HTERT RPE-1 (cell line): ENCODE data around the gene SUSD2.
"Not testable (repeated sequence)": the region's sequence is repeated elsewhere in the genome, so short reads cannot be mapped to it uniquely, and the experiment has no call there.

Experiments used
- in situ Hi-C: fragments of 300-500 bp; cut with MboI; formaldehyde crosslinking; loops from 4 replicates; pipeline ENCODE4 v1.14.3; 2020; ENCODE audit warnings: low sequenced_read_pairs

The SUSD2 gene

DNA sequence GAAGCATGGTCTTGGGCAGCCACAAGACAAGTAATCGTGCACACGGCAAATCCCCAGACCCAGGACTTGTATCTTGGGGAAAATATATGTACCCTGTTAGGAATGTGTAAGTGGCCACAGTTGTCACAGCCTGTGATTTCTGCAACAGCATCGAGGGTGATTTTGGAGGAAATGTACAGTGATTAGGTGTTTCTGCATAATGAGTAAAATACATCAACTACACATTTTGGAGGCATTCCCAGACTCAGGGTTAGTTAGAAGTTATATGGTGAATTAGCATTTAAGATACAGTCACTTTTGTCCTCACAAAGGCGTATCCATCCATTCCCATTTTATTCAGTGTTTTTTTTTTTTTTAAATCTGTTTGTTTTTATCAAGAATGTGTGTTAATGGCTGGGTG lies 28.4 kb downstream of the SUSD2 start:
- in situ Hi-C loops = no loop called here

DNA sequence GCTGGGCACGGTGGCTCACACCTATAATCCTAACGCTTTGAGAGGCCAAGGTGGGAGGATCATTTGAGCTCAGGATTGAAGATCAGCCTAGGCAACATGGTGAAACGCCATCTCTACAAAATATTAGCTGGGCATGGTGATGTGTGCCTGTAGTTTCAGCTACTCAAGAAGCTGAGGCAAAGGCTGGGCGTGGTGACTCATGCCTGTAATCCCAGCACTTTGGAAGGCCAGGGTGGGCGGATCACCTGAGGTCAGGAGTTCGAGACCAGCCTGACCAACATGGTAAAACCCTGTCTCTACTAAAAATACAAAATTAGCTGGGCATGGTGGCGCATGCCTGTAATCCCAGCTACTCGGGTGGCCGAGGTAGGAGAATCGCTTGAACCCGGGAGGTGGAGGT lies 29.1 kb downstream of the SUSD2 start:
- in situ Hi-C loops = not testable (repeated sequence)

DNA sequence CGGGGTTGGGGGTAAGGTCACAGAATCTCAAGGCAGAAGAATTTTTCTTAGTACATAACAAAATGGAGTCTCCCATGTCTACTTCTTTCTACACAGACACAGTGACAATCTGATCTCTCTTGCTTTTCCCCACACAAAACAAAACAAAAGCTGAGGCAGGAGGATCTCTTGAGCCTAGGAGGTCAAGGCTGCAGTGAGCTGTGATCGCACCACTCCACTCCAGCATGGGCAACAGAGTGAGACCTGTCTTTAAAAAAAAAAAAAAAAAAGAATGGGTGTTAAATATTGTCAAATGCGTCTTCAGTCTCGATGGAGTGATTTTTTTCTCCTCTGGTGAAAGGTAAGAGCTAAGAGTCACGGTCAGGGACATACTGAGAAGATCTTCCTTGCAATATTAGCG lies 30.4 kb downstream of the SUSD2 start:
- in situ Hi-C loops = not testable (repeated sequence)

DNA sequence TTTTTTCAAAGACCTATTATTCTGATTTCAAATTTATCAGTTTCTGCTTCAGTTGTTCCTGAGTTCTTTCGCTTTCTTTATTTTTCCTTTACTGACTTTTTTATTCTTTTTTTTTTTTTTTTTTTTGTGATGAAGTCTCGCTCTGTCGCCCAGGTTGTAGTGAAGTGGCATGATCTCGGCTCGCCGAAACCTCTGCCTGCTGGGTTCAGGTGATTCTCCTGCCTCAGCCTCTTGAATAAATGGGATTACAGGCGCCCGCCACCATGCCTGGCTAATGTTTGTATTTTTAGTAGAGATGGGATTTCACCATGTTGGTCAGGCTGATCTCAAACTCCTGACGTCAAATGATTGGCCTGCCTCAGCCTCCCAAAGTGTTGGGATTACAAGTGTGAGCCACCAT lies 31.8 kb downstream of the SUSD2 start:
- in situ Hi-C loops = not testable (repeated sequence)

DNA sequence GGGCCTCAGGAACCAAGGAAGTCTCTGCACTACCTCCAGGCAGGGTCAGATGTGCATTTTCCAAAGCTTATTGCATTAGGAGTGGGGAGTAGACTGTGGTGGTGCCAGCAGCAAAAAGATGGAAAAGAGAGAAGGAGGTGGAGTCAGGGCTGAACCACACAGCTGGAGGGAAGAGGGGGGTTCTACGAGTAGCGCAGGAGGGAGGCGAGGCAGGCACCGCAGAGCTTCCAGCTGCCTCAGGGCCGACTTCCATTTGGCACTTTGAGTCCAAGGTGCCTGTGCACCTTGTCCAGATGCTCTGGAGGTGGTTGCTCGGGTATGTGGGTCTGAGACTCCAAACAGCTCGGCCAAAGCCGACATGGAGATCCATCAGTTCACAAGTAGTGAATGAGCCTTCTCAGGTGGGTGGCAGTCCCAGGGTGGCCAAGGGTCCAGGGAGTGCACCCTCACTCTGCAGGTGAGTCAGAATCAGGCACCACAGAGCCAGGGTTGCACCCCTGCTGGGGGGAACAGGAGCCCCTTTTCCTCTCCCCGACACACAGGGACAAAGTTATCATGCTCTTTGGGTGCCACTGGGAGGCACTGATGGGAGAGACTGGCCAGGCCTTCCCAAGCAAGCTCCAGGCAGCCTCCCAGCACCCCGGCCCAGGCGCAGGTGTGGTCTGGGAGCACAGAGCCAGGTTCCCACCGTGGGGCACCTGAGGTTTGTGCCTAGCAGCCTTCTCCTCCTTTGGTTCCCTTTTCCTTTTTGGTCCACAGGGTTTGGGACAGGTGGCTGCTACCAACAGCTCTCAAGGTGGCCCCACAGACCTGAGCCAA lies 33.4 kb downstream of the SUSD2 start:
- in situ Hi-C loops = no loop called here

DNA sequence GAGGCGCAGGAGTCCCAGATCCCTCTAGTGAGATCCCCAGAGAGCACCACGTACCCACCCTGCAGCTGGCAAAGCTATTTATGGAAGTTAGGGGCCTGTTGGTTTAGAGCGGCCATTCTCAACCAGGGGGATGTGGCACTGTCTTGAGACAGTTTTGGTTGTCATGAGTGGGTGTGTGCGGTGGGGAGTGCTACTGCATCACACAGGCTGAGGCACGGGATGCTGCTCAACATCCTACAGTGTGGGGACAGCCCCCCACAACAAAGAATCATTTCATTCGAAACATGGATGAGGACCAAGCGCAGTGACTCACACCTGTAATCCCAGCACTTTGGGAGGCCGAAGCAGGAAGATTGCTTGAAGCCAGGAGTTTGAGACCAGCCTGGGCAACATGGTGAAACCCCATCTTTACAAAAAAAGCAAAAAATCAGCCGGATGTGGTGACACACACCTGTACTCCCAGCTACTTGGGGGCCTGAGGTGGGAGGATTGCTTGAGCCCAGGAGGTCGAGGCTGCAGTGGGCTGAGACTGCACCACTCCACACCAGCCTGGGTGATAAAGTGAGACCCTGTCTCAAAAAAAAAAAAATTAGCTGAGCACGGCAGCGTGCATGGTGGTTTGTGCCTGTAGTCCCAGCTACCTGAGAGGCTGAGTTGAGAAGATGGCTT lies 35.4 kb downstream of the SUSD2 start:
- in situ Hi-C loops = no loop called here

DNA sequence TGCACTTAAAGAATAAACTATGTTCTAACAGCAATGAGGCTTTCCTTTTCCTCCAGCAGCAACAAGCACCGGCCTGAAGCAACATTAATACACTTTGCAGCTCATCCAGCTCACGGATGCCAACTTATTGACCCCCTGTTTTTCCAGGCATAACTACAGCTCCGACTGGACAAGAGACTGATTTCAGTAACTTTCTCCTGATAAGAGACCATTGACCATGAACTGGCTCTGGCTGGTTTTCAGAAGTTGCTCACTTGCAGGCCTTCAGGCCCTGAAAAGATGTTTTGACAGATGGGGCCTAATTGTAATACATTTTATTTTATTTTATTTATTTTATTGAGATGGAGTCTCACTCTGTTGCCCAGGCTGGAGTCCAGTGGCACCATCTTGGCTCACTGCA lies 36.1 kb downstream of the SUSD2 start:
- in situ Hi-C loops = no loop called here

DNA sequence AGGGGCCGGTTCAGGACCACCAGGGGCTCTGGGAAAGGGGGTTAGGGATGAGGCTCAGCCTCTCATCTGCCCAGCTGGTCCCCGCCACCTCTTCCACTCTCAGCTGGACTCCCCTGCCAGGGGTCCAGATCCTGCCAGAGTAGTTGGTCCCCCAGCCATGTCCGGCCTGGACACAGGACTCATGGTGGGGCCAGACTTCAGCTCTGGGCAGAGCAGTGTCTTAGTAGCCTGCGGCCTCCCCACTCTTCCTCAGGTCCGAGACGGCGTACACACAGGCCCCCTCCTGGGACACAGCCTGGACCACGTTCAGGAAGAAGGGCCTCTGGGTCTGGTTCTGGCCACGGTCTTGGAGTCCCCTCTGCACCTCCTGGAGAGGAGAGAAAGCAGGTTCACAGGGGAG lies 38.5 kb downstream of the SUSD2 start:
- in situ Hi-C loops = no loop called here

DNA sequence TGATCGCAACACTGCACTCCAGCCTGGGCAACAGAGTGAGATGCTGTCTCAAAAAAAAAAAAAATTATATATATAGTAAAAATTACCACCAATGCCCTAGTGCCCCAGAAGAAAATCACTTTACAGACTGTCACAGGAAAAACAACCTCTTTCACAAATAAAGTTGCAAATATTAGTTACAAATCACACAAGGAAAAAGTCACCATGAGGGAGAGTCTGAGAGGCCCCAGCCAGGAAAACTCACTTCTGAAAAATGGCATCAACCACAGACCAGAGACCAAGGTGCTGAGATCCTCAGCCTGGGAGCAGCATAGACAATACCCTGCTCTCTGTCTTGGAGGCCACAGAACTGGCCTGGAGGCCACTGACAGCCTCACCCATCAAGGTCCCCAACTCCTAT lies 43.2 kb downstream of the SUSD2 start:
- in situ Hi-C loops = no loop called here

DNA sequence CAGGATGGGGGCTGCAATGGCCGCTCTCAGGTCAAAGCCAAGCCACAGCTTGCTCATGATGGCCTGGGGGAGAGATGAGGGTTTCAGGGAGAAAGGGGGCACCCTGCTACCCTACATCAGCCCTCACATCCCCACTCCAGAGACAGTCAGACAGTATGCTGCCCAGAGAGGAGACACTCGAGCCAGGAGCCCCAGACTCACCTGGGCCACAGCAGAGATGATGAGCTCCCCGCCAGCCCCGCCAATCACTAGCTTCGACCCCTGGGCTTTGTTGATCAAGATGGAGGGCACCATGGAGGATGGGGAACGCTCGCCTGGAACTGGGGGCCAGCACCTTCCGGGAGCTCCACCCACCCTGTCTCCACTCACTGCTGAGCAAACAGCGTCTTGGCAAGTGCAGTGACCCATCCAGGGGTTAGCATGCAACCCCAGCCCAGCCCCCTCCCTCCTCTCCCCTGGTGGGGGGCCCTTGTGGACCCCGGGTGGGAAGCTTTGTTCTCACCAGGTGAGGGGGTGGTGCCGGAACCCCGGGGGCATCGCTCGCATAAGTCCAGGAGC lies 43.8 kb downstream of the SUSD2 start:
- in situ Hi-C loops = no loop called here

DNA sequence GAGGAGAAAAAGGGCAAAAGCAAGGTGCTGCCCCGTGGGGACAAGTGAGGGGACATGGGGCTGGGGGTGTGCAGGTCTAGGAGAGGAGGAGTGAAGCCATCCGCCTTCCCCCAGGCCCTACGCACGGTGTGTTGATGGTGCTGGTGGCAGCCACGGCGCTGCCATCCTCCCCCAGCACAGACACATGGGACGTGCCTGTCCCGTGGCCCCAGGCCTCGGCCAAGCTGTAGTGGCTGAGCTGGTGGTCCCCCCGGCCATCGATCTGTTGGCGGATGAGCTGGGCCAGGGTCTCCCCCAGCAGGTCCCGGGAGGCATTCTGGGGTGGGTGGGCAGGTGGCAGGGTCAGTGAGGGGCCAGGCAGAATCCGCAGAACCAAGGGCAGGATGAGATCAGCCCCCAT lies 44.7 kb downstream of the SUSD2 start:
- in situ Hi-C loops = no loop called here

DNA sequence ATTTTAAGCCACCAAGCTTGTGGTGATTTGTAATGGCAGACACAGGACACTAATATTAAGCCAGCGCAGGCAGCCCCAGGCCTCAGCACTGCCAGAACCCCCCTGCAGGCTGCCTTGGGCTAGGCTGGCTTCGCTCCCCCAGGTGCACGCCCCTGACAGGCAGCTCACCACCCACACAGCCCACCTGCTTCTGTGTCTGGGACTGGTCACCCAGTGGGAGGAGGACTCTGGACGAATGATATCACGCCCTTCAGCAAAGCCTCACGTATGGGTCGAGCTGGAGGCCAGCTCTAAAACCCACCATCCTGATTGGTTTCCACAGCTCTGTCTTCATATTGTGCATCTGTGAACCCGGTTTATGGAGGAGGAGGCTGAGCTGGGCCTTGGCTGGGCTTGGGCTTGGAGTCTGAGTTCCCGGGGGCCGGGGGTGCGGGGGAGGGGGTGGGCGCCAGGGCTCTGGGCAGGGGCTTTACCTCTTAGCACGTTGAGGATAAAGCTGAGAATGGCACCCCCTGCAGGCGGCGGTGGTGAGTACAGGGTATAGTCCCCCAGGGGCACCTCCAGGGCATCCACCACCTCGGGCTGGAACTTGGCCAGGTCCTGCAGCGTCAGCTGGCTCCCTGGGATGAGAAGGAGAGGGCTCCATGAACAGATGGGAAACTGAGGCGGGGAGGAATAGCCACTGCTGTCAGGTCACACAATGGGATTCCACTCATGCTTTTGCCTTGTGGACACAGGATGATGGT lies 49.8 kb downstream of the SUSD2 start:
- in situ Hi-C loops = no loop called here

DNA sequence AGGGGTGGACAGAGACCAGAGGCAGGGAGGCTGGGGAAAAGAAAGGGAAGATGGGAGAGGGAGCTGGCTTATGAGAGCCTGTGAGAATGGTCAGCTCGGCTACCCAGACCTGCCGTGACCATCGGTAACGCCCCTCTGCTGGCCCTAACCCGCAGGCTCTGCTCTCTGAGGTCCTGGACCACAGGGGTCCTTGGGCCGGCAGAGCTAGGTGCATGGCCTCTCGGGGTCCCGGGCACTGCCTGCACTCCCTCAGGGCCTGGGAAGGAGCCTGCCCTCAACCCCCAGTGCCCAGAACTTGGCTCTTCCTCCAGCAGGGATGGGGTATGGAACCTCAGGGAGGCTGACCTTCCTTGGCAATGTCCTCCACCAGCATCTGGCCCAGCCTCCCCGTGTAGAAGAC lies 50.4 kb downstream of the SUSD2 start:
- in situ Hi-C loops = no loop called here

DNA sequence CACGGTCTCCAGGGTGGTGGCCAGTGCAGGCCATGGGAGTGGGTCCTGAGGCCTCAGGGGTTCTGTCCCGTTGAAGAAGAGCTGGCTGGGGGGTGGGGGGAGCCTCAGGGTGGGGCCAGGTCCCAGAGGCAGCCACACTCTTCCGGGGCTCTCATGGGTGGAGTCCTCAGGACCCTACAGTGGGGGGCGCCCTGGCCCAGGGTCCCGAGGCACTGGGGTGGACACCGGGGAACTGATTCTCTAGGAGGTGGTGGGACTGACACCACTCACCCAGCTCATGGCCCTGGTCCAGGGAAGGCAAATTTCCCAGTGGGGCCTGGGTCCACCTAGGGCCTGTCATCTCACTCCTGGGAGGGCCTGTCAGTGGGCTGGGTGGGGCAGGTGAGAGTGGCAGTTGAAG lies 50.8 kb downstream of the SUSD2 start:
- in situ Hi-C loops = no loop called here

DNA sequence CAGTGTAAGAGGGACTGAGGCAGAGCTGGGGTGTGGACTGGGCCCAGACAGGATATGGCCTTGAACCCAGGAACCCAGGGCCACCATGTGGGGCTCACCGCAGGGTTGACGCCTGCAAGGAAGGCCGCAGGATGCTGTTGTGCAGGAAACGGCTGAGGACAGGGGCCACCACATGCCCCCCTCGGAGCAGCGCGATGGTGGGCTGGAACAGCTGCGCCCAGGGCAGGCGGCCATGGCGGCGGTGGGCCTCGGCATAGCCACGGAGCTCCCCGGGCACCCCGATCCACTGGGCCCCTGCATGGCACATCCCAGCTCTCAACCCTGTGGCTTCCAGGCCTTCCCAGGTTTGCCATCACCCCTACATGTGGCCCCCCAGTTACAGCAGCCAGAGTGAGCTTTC lies 51.4 kb downstream of the SUSD2 start:
- in situ Hi-C loops = no loop called here

DNA sequence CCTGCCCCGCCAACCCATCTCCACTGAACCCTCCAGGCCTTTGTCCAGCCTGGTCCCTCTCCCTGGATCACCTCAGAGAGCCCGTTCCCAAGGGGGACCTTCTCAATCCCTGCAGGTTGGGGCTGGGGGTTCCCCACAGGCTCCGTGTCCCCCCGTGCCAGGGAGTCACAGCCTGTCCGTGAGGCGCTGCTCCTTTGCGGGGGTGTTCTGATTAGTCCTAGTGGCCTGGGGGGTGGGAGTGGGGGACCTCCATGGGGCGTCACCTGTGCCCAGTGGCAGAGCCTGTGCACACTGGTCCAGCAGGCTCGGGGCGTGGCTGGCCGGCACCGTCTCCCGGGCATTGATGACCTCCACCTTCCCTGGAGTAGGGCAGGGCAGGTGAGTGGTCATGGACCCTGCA lies 51.9 kb downstream of the SUSD2 start:
- in situ Hi-C loops = no loop called here

DNA sequence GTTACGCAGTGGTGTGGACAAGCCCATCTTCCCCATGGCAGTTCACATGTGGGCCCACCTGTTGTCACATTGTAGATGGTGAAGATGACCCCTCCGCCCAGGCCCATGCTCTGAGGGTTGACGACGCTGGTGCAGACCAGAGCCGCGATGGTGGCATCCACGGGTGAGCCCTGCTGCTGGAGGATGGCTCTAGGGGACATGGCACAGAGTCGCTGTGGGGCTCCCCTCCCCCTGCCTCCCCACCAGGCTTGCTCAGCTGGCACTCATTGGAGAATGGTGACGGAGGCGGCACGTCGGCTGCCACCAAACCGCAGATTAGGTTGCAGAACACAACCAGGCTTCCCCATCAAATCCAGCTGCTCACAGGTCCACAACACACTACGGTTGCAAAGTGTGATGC lies 52.5 kb downstream of the SUSD2 start:
- in situ Hi-C loops = no loop called here

DNA sequence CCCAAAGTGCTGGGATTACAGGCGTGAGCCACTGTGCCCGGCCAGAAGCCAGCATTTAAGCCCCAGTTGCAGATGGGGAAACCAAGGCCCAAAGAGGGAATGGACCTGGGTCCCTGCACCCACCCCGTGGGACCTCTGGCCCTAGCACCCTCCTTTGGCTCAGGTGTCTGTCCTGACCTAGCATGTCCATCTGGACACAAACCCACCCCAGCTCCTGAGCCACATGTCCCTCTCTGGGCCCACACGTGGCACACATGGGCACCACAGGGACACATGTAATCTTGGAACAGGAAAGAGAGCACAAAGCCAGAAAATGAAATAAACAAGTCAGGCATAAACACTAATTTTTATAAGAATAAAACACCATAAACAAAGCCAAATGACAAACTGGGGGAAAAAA lies 54.0 kb downstream of the SUSD2 start:
- in situ Hi-C loops = no loop called here

DNA sequence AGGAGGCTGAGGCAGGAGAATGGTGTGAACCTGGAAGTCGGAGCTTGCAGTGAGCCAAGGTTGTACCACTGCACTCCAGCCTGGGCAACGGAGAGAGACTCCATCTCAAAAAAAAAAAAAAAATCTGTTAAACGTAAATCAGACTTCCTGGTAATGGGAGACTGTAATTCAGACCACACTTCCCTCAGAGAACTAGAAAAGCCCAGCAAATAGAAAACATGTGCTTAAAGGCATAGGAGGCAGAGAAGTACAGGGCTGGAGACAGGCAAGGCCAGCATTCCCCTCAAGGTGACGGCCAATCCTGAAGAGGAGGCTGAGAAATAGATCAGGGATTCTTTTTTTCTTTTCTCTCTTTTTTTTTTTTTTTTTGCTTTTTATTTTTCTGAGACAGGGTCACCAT lies 55.4 kb downstream of the SUSD2 start:
- in situ Hi-C loops = no loop called here

DNA sequence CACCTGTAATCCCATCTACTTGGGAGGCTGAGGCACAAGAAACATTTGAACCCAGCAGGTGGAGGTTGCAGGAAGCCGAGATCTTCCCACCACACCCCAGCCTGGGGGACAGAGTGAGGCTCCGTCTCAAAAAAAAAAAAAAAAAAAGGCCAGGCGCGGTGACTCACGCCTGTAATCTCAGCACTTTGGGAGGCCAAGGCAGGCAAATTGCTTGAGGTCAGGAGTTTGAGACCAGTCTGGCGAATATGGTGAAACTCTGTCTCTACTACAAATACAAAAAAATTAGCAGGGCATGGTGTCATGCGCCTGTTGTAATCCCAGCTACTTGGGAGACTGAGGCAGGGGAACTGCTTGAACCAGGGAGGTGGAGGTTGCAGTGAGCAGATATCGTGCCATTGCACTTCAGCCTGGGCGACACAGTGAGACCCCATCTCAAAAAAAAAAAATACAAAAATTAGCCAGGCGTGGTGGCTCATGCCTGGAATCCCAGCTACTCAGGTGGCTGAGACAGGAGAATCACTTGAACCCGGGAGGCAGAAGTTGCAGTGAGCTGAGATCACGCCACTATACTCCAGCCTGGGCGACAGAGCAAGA lies 56.9 kb downstream of the SUSD2 start:
- in situ Hi-C loops = not testable (repeated sequence)
